Thyroid gland (tissue), 4 donors: ENCODE measurements around the gene BCAS1. TPM values are rescaled to one million over a fixed set of nuclear protein-coding genes. Genes with fewer than 3 reads are reported as not detected.

Experiments used
- DNase-seq, 2 donors: peaks; one replicate each; pipeline ENCODE4 v3.0.0-alpha.2; 2019
- H3K27ac ChIP-seq, 3 donors: fragments of 200-600 bp; sonication (generic); 1 replicate in 2 of 3; 2 replicates in 1 of 3; pipeline ENCODE4 v1.5.1; 2016 to 2019; ENCODE audit warnings: mild to moderate bottlenecking in 1 of 3, moderate library complexity in 1 of 3
- H3K27me3 ChIP-seq: fragments of 200-600 bp; sonication (generic); one replicate; pipeline ENCODE4 v1.5.1; 2019
- H3K36me3 ChIP-seq, 2 donors: fragments of 200-600 bp; sonication (generic); one replicate each; pipeline ENCODE4 v1.5.1; 2016 to 2019
- H3K4me1 ChIP-seq, 2 donors: fragments of 200-600 bp; sonication (generic); one replicate each; pipeline ENCODE4 v1.5.1; 2017 to 2019
- H3K4me3 ChIP-seq, 3 donors: fragments of 200-600 bp; sonication (generic); replicated peaks in 1 of 3; 1 replicate in 2 of 3; 2 replicates in 1 of 3; pipeline ENCODE4 v1.5.1; 2016; ENCODE audit warnings: mild to moderate bottlenecking in 1 of 3
- H3K9me3 ChIP-seq: fragments of 200-600 bp; sonication (generic); one replicate; pipeline ENCODE4 v1.5.1; 2017
- CTCF ChIP-seq, 6 experiments: fragments of 200-600 bp in 3 of 6; fragments of 450-650 bp in 3 of 6; sonication (generic) in 3 of 6; IDR thresholded peaks; one replicate each; pipeline ENCODE4 v1.5.1; 2016 to 2019; ENCODE audit warnings: antibody characterized with exemption in 6 of 6, mild to moderate bottlenecking in 2 of 6, inconsistent platforms in 1 of 6, moderate library complexity in 1 of 6
- POLR2A ChIP-seq, 2 donors: fragments of 450-650 bp; IDR thresholded peaks; one replicate each; pipeline ENCODE4 v1.6.1; 2017; ENCODE audit warnings: antibody characterized with exemption in 2 of 2, mild to moderate bottlenecking in 2 of 2, moderate library complexity in 1 of 2
- WGBS, 2 donors: methylation state at CpG; one replicate each; pipeline ENCODE4 v1.1.5; 2017; 5-methylcytosine and 5-hydroxymethylcytosine counted together
- intact Hi-C: fragments of 100-400 bp; cut with DNase I; formaldehyde crosslinking; loops from one replicate; pipeline ENCODE4 v1.15.1; 2023
- total RNA-seq, 4 donors: library from RNA; depleted of rRNA; stranded (reverse); fragments of >200 nt; gene quantifications; one replicate each; pipeline ENCODE4 v1.2.3, GENCODE V29; 2016

Gene BCAS1
- total RNA-seq, 4 donors from 2014 or later: 0.11 TPM; not detected in 3

GRCh38 chr20:53957451-53958172 lies 112.8 kb downstream of the BCAS1 start:
- TF ChIP-seq CTCF (IDR thresholded peaks at IDR 0.05) (no peak), POLR2A (IDR thresholded peaks at IDR 0.05) (no peak)
- no peaks in the 10 kb centered on the region for H3K9me3 ChIP-seq
- DNase-seq: no peak
- H3K4me1 ChIP-seq: no peaks in the 10 kb centered on the region
- 75 to 82% methylated on average over 2 of the region's 2 CpGs for WGBS, 2 donors
- no peaks in the 10 kb centered on the region for H3K36me3 ChIP-seq
- no peaks in the 10 kb centered on the region for H3K27me3 ChIP-seq
- intact Hi-C loops: no loop called here
- H3K27ac ChIP-seq: no peak overlapping the region
- no peak overlapping the region for H3K4me3 ChIP-seq

DNA sequence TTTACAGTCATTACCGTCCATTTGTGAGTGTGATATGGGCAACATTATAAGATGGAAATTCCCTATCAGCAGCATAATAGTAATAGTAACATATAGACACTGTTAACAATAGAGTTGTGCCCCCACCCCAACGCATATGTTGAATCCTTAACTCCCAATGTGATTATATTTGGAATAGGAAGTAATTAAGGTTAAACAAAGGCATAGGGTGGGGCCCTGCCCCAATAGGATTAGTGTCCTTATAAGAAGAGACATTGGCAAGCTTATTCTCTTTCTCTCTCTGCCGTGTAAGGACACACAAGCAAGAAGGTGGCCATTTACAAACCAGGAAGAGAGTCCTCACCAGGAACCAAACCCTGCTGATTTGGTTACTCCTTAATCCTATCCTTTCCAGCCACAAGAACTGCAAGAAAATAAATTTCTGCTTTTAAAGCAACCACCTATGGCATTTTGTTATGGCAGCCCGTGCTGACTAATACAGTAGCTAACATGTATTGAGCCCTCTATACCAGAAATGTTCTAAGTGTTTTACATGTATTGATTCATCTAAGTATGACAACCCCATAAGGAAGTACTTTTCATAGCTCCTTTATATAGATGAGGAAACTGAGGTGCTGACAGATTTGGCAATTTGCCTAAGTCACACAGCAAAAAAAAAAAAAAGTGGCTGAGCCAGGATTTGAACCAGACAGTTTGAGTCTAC lies 114.2 kb downstream of the BCAS1 start:
- WGBS, 2 donors: 91 to 92% methylated on average over 4 of the region's 4 CpGs
- intact Hi-C loops: no loop called here
- no peak for DNase-seq
- Histone ChIP-seq H3K4me3 (no peak overlapping the region), H3K9me3 (no peaks in the 10 kb centered on the region), H3K27me3 (no peaks in the 10 kb centered on the region), H3K4me1 (no peaks in the 10 kb centered on the region), H3K27ac (no peak overlapping the region), H3K36me3 (no peaks in the 10 kb centered on the region)
- TF ChIP-seq CTCF (IDR thresholded peaks at IDR 0.05) (no peak), POLR2A (IDR thresholded peaks at IDR 0.05) (no peak)

- no peaks in the 10 kb centered on the region for H3K9me3 ChIP-seq
- intact Hi-C loops: no loop called here
- WGBS, 2 donors: 81 to 83% methylated on average over 6 of the region's 6 CpGs
- DNase-seq: no peak
- H3K4me3 ChIP-seq: no peak overlapping the region
- TF ChIP-seq CTCF (IDR thresholded peaks at IDR 0.05): no peak
- TF ChIP-seq POLR2A (IDR thresholded peaks at IDR 0.05): no peak
- no peaks in the 10 kb centered on the region for H3K27me3 ChIP-seq
- no peak overlapping the region for H3K27ac ChIP-seq
- no peaks in the 10 kb centered on the region for H3K4me1 ChIP-seq
- H3K36me3 ChIP-seq: no peaks in the 10 kb centered on the region
Measured at GRCh38 chr20:53954723-53955658, 115.4 kb downstream of the BCAS1 start.

DNA sequence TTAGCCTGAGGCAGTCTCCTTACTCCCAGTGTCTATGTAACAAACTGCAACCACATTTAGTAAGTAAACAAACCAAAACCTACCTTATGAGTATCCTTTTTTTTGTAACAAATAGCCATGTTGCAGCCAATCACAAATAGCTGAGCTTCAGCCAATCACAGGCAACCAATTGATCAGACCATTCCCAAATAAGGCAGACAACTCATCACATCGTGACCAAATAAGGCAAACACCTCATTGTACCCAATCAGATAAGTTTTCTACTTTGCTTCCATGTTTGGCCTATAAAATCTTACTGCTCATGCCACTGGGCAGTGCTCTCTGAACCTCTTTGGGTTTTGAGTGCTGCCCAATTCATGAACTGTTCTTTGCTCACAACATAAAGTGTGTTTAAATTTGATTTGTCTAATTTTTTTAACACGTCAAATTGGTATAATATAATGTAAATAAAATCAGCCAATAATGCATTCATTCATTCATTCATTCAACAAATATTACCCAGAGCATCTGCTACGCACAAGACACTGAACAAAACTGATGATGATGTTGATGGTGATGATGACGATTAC lies 117.8 kb downstream of the BCAS1 start:
- DNase-seq: no peak
- Histone ChIP-seq H3K27me3 (no peaks in the 10 kb centered on the region), H3K4me1 (no peaks in the 10 kb centered on the region), H3K27ac (no peak overlapping the region), H3K4me3 (no peak overlapping the region), H3K36me3 (no peaks in the 10 kb centered on the region), H3K9me3 (no peaks in the 10 kb centered on the region)
- TF ChIP-seq POLR2A (IDR thresholded peaks at IDR 0.05) (no peak), CTCF (IDR thresholded peaks at IDR 0.05) (no peak)
- 97 to 98% methylated on average over 4 of the region's 4 CpGs for WGBS, 2 donors
- intact Hi-C loops: no loop called here
